SU-DHL-6 (cell line): ENCODE results near the gene STAG3.

Experiments
- H2AFZ ChIP-seq: fragments of 200-600 bp; sonication (generic); 2 replicates; pipeline ENCODE4 v1.6.1; 2014; ENCODE audit warnings: low read depth, mild to moderate bottlenecking, moderate library complexity, mixed read lengths, antibody characterized with exemption, low read length; ENCODE audit not compliant: severe bottlenecking
- H3F3A ChIP-seq: fragments of 200-600 bp; shearing (Covaris generic); 2 replicates; pipeline ENCODE4 v1.6.0; 2016; ENCODE audit warnings: antibody characterized with exemption, mild to moderate bottlenecking; ENCODE audit not compliant: insufficient read depth
- H3K27ac ChIP-seq: fragments of 200-600 bp; sonication (generic); 2 replicates; pipeline ENCODE4 v1.5.1; 2016; ENCODE audit warnings: low read depth, mild to moderate bottlenecking, low read length, moderate library complexity, mixed read lengths
- H3K27me3 ChIP-seq: fragments of 200-600 bp; sonication (generic), shearing (Covaris generic); 2 replicates; pipeline ENCODE4 v1.6.0; 2014; ENCODE audit warnings: mild to moderate bottlenecking, low read length
- H3K36me3 ChIP-seq: fragments of 200-600 bp; sonication (generic); 2 replicates; pipeline ENCODE4 v1.6.1; 2014; ENCODE audit warnings: mild to moderate bottlenecking, low read length, mixed read lengths
- H3K4me2 ChIP-seq: fragments of 300-600, 200-600 bp; shearing (Covaris generic), sonication (generic); 2 replicates; pipeline ENCODE4 v1.6.0; 2014; ENCODE audit warnings: low read length, low read depth, mild to moderate bottlenecking; ENCODE audit not compliant: poor library complexity, severe bottlenecking
- H3K4me3 ChIP-seq: fragments of 200-600 bp; sonication (generic); 2 replicates; pipeline ENCODE4 v1.5.1; 2014; ENCODE audit warnings: antibody characterized with exemption, low read length, mild to moderate bottlenecking, mixed read lengths; ENCODE audit not compliant: insufficient read depth, poor library complexity, severe bottlenecking
- H3K79me2 ChIP-seq: fragments of 200-600 bp; sonication (generic); 2 replicates; pipeline ENCODE4 v1.6.1; 2014; ENCODE audit warnings: mild to moderate bottlenecking, low read length, moderate library complexity; ENCODE audit not compliant: insufficient read depth
- H3K9ac ChIP-seq: fragments of 200-600 bp; sonication (generic); 2 replicates; pipeline ENCODE4 v1.7.0; 2014; ENCODE audit warnings: mild to moderate bottlenecking, low read length
- H3K9me2 ChIP-seq: fragments of 200-600 bp; sonication (generic); replicated peaks from 2 replicates; pipeline ENCODE4 v1.6.1; 2014; ENCODE audit warnings: low read length; ENCODE audit not compliant: insufficient read depth
- H3K9me3 ChIP-seq: fragments of 200-600 bp; sonication (generic); 2 replicates; pipeline ENCODE4 v1.6.1; 2014; ENCODE audit warnings: low read length, mixed read lengths; ENCODE audit not compliant: insufficient read depth
- H4K20me1 ChIP-seq: fragments of 200-600 bp; sonication (generic); 2 replicates; pipeline ENCODE4 v1.6.1; 2014; ENCODE audit warnings: low read depth, mild to moderate bottlenecking, antibody characterized with exemption, low read length, moderate library complexity, mixed read lengths
- CTCF ChIP-seq: fragments of 200-600 bp; sonication (generic); IDR thresholded peaks from one replicate; pipeline ENCODE4 v1.5.1; 2017; ENCODE audit warnings: antibody characterized with exemption, mild to moderate bottlenecking, low read length, moderate library complexity; ENCODE audit not compliant: insufficient read depth, poor library complexity, severe bottlenecking
- EZH2phosphoT487 ChIP-seq: fragments of 200-600 bp; sonication (generic), shearing (Covaris generic); conservative IDR thresholded peaks from 2 replicates; pipeline ENCODE4 v1.6.1; 2018; ENCODE audit warnings: mild to moderate bottlenecking, antibody characterized with exemption, low read length, moderate library complexity, mixed read lengths

The STAG3 gene

GRCh38 chr7:100167912-100168323, 9.8 kb upstream of the STAG3 start:
- Histone ChIP-seq H3K4me2 (no peak overlapping the region), H3K9me2 (no peaks in the 10 kb centered on the region), H3K4me3 (no peak overlapping the region), H2AFZ (no peak overlapping the region), H3K27ac (no peak overlapping the region), H3F3A (peaks cover 6% of the 10 kb centered on the region; the same call in 1 of the 2 replicates), H4K20me1 (no peaks in the 10 kb centered on the region), H3K27me3 (no peaks in the 10 kb centered on the region), H3K36me3 (no peaks in the 10 kb centered on the region), H3K9ac (no peak overlapping the region), H3K79me2 (no peaks in the 10 kb centered on the region), H3K9me3 (no peaks in the 10 kb centered on the region)
- no peak for TF ChIP-seq CTCF
- no peak for TF ChIP-seq EZH2phosphoT487

- H3K36me3 ChIP-seq = no peaks in the 10 kb centered on the region
- no peaks in the 10 kb centered on the region for H3K79me2 ChIP-seq
- H3K27ac ChIP-seq = no peak overlapping the region
- TF ChIP-seq CTCF (no peak), EZH2phosphoT487 (no peak)
- H3K9me2 ChIP-seq = no peaks in the 10 kb centered on the region
- H3K4me2 ChIP-seq = no peak overlapping the region
- H3K4me3 ChIP-seq = no peak overlapping the region
- H2AFZ ChIP-seq = no peak overlapping the region
- H3K9ac ChIP-seq = no peak overlapping the region
- no peaks in the 10 kb centered on the region for H3K9me3 ChIP-seq
- H4K20me1 ChIP-seq = no peaks in the 10 kb centered on the region
- H3K27me3 ChIP-seq = no peaks in the 10 kb centered on the region
- peaks cover 6% of the 10 kb centered on the region; the same call in 1 of the 2 replicates for H3F3A ChIP-seq
These were observed 8.4 kb upstream of the STAG3 start for GRCh38 chr7:100169147-100169850.

- H4K20me1 ChIP-seq = no peaks in the 10 kb centered on the region
- H3K27me3 ChIP-seq = no peaks in the 10 kb centered on the region
- no peaks in the 10 kb centered on the region for H3K9me3 ChIP-seq
- H3K36me3 ChIP-seq = no peaks in the 10 kb centered on the region
- no peak overlapping the region for H3K4me3 ChIP-seq
- H3K9ac ChIP-seq = no peak overlapping the region
- H2AFZ ChIP-seq = no peak overlapping the region
- H3F3A ChIP-seq = peaks cover 6% of the 10 kb centered on the region; the same call in 1 of the 2 replicates
- TF ChIP-seq CTCF = no peak
- TF ChIP-seq EZH2phosphoT487 = no peak
- no peaks in the 10 kb centered on the region for H3K79me2 ChIP-seq
- H3K27ac ChIP-seq = no peak overlapping the region
- no peaks in the 10 kb centered on the region for H3K9me2 ChIP-seq
- no peak overlapping the region for H3K4me2 ChIP-seq
These were observed 7.4 kb upstream of the STAG3 start for GRCh38 chr7:100170101-100170897.
